HG03565 (cell line): Measurements from ENCODE around the gene MRPS5.

Experiments
- ATAC-seq: cut with Tn5 transposase; IDR thresholded peaks from one replicate; pipeline ENCODE4 v1.9.1; 2021; ENCODE audit warnings: mild to moderate bottlenecking, moderate library complexity; ENCODE audit not compliant: unreplicated experiment

MRPS5 gene

DNA sequence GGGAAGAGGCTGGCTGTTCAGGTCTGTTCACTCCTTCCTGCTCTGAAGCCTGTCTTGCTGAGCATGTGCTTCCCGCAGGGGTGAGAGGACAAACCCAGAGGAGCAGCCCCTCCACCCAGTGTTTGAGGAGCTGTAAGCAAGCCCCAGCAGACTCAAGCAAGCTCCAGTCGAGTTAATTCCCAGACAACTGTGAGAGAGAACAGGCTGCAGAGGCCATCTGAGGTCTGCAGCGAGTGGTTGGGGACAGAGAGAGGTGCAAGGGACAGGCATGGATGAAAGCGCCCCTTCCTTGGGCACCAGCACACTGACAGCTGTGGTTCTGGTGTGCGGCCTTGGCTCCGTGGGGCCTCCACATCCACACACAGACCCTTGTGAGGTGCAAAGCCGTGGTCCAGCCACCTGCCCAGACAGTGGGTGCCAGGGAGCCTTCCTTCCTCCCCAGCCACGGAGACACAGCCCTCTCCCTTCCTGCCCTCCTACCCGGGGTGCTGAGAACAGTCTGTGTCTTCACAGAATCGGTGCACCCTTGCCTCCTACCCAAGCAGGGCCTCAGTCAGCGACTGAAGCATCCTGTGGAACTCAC lies 59.9 kb downstream of the MRPS5 start:
- no peak for ATAC-seq

DNA sequence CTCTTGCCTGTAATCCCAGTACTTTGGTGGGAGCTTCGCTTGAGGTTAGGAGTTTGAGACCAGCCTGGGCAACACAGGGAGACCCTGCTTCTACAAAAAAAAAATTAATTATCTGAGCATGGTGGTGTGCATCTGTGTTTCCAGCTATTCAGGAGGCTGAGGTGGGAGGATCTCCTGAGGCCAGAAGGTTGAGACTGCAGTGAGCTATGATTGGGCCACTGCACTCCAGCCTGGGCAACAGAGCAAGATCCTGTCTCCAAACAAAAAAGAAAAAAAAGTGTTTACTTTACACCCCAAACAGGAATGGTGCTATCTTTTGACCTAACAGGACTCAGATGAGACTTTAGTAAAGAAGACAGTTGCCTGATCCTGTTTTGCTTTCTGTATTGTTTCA lies 60.5 kb downstream of the MRPS5 start:
- ATAC-seq = no peak

DNA sequence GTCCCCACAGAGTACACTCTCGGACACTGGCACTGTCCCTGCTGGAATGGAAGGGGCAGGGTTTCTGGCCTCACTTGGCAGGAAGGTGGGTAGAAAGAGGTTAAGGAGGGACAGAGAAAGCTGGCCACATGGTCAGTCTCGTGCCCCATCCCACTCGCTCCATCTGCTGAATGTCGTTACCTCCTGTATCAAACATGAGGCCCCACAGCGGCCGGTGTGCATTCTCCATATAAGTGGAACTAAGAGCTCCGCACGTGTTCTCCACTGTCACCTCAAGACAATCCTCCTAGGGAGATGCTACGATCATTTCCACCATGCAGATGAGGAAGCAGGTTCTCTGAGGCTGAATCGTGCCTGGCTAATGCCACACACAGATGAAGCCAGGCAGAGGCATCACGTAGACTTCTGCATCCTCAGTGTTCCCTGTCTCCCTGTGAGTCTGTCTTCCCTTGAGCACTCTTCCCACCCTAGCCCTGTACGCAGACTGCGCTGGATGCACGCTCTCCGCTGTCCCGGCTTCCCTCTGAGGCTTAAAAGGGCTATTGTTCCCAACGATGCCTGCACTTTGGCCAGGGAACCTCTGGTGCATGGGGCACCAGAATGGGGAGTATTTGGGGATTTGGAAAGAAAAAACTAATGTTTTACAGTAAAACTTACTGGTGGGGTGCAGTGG lies 61.0 kb downstream of the MRPS5 start:
- no peak for ATAC-seq

DNA sequence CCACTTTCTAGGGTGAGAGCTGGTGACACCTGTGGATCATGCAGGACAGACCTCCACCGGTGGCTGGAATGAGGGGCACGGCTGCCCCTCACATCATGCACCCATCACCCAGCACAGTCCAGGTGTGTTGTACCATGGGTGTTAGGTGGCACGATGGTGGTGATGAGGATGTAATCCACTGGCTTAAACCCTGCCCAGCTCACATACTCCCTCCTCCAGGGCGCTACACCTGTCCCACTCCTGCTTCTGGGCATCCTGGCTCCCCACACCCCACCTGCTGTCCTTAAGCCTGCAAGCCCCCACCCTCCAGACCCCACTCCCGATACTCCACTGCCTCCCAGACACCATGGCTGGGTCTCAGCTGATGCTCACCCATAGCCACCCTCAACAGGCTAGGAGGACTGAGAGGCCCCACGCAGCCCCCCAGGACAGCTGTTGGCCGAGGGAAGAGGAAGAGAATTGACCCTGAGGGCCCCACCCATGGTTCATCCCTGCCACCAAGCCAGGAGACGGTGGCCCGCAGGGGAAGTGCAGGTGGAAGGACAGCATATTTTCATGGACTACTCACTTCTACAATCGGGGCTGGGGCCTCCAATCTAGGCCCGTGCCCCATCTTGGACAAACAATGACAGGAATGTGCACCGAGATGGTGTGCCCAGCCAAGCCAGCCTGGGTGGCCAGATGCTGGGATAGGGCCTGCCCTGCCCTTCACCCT lies 61.8 kb downstream of the MRPS5 start:
- no peak for ATAC-seq

DNA sequence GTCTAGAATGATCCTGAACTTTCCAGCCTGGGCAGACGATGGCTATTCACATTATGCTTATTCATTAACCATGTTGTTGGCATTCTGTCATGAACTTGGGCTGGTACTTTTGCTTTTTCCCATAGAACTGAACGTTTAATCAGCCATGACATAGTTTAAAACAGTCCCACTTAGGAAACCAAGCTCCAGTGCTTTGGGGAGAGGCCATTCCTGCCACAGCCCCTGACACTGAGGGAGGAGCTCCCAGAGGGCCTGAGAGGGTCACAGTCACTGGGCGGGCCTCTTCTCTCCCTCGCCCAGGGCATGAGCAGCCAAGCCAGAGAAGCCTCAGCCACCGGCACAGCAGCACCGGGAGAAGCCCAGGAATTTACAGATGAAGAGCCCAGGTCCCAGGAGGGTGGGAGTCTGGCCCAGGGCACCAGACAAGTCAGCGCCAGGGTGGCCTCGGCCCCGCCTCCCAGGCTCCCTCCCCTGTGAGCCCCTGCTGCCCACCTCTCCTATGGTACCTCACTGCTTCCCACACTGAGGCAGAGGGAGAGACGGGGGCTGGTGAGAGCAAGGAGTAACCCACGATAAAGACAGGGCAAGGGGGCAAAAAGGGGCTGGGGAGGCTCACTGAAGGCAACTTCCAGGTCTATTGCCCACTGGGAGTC lies 62.5 kb downstream of the MRPS5 start:
- no peak for ATAC-seq

DNA sequence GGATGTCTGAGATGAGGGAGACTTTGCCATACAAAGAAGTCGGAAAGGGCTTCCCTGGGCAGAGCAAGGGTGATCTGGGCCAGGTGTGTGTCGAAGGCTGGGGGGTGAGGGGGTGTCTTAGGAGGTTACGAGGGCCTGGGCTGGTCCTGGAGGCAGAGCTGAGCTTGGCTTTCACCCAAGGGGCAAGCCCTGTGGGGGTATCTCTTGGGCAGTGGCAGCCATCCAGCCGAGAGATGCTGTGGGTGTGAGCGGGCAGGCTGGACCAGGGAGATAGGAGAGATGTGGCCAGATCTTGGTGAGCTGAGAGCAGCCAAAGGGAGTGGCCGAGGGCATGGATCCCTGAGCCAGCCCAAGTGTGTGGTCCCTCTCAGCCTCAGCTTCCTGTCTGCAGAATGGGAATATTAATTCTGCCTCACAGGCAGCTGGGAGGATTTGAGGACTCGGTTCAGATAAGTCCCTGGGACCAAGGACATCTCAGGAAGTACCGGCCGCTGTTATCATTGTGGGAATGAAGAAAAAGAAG lies 63.1 kb downstream of the MRPS5 start:
- ATAC-seq = no peak

DNA sequence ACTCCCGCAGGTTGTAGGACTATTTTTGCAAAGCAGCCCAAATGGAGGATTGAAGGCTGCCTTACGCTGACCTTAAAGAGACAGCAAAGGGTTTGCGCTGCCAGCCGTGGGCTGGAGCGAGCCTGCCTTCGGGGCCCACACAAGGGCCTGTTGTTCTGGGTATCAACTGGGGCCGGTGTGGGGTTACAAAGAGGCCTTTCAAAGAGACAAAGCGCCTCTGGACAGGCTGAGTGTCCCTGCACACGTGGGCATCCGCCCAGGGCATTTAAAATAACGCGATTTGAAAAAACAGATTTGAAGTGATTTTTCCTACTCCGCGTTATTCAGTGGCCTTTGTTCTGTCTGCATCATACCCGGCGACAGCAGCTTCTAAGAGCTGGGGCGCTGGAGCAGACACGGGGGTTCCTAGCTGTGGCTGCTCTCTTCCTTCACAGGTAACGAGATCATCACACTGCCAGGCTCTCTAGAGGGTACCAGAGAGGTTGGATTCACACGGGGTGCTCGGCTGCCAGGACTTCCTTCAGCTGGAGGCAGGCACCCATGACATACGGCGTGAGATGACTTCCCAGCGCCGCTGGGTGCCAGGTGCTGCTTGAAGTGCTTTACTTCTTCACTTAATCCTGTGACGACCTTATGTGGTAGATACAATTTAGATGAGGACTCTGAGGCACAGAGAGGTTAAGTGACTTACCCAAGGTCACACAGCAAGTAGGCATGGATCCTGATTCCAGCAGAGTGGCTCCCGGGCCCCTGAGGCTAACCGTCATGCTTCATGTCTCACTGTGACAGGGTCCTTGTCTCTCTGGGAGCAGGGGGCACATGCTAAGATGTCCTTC lies 63.9 kb downstream of the MRPS5 start:
- ATAC-seq = no peak

DNA sequence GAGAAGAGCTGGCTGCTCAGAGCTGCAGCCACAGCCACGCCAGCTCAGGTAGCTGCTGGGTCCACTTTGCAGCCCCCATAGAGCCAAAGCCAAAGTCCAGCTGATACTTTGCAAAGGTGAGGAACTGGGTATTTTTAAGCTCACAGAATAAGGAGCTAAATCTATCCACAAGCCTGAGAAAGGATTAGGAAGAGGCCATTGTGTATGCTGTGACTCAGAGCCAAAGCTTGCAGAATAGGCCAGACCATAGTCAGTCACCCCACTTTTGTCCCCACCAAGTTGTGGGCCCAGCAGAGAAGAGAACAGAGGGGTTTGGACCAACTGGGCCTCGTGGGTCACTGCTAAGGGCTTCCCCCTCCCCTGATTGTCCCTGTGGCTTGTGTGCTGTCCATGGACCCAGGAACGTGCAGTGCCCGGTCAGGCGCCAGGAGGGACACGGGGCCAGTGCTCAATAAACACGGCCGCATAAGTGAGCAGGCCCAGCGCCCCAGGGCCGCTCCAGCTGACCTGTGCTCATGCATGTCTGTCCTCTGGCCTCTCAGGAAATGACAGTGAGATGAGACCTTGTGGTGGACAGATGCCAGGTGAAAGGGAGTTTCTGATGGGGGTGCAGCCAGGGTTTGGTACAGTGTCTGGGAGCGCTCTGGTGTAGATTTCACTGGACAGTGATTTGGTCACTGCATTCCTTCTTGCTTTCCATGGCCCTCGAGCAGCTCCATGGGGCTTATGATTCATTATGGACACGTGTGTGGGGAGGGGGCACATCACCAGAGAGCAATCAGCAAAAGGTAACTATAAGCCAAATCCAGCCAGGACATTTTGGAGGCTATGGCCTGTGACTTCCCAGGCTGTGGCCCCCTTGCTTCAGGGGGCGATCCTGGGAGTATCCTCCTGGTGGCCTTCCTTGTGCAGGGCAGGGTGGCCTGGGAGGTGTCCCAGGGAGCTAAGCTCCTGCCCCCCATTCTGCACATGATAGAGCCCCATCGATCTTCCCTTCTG lies 64.8 kb downstream of the MRPS5 start:
- ATAC-seq = no peak

DNA sequence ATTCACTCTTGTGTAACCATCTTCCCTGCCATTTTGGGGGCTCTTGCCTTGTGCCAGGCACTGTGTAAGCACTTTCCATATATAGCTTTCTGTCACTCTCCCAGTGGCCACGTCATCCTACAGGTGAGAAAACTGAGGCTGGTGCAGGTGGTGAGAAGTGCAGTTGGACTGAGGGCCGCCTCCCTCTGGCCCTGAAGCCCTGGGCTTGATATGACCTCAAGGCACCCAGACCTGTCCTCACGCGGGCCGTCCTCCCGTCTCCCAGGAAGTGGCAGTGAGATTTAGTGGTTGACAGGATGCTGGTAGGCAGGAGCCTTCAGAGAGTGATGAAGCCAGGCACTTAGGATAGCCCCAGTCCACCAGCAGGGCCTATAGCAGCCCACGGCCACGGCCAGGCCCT lies 65.6 kb downstream of the MRPS5 start:
- no peak for ATAC-seq

DNA sequence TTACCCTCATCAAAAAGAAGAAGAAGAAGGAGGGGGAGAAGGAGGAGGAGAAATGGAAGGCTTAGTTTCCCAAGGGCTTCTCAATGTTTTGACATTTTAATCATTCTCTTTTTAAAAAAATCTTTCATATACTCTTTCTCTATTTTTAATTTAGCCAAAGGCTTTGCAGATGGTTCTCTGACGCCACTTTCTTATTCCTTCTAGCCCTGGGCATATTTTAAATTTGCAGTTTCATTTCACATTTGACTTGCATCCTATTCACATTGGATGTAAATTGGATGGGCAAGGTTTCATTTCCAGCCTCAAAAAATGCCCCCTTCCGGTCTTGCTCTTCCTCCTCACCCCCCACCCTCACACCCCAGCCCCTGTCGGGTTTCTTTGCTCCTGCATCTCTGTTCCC lies 66.3 kb downstream of the MRPS5 start:
- ATAC-seq = no peak

DNA sequence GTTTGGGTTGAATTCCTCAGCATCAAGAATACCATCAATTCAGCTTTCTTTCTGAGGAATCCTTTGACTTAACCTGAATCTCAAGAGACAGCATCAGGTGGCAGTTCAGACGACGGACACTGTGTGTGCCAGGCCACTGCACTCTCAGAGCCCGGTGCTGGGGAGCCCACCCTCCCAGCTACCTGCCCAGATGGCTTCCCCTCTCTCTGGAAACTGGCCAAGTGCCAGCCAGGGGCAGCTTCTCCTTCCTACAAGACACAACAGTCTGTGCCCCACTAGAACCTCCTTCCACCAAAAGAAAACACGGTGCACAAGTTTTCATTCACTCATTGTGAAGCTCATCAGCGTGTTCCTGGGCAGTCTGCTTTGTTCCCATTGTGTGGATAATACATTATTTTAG lies 67.6 kb downstream of the MRPS5 start:
- no peak for ATAC-seq

DNA sequence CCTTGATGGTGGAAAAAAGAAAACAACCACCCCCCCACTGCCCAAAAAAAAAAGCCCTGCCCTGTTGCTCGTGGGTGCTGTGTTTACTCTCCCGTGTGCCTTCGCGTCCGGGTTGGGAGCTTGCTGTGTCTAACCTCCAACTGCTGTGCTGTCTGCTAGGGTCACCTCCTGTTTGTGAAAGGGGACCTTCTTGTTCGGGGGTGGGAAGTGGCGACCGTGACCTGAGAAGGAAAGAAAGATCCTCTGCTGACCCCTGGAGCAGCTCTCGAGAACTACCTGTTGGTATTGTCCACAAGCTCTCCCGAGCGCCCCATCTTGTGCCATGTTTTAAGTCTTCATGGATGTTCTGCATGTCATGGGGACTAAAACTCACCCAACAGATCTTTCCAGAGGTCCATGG lies 68.1 kb downstream of the MRPS5 start:
- ATAC-seq = no peak

DNA sequence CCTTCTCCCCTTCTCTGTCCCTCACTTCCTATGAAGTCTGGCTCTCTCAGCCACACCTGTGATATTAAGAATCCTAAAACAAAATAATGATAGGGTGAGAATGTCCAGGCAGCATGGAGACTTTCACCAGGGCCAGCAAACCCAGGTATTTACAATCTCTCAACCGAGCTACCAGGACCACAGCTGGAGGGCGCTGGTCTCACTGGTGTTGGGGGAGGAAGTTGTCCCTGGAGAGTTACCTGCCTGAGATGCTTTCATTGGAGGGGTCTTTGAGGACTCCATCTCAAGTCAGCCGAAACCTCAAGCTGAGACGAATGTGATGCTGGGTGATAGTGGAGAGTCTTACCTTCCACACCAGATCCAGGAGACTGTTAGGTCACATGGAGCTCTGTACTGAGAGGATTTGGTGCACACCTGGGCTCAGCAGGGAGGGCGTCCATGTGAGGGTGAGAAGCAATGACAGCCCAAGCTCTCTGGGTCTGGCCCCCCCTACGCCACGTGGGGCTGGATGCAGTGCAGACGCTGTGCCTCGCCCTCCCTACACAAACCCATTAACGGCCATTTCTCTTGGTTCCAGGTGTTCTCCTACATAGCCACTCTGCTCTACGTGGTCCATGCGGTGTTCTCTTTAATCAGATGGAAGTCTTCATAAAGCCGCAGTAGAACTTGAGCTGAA lies 68.7 kb downstream of the MRPS5 start:
- ATAC-seq = no peak

DNA sequence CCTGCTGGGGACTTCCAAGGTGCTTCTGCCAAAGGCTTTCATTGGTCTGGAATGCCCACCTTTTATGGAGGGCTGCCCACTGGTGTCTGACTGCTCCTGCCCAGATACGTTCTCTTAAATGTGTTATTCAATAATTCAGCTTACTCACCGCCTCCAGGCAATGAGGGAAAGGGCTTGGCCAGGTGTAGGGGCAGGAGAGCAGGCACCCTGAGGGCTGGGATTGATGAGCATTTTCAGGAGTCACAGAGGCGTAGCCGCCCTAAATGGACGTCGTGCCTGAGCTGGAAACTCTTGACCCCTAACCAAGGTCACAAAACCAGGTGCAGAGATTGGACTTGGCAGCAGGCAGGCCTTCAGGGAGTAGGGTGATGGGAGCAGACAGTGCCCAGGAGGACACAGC lies 69.3 kb downstream of the MRPS5 start:
- no peak for ATAC-seq

DNA sequence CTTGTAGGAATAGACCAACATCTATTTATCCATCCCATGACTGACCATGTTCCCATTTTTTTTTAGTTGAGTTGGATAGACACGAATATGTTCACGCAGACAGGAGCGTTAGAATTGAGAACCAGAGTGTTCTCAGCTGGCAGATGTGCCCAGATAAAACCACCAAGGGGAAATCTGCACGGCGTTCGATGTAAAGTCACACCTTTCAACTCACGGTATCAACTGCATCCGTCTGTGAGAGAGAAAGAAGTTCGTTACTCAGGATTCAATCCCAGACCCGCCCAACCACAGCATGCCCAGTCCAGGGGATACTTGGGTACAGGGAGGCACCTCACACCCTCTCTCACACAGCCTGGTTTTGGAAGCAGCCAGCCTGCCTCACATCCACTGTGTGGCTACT lies 70.0 kb downstream of the MRPS5 start:
- no peak for ATAC-seq

DNA sequence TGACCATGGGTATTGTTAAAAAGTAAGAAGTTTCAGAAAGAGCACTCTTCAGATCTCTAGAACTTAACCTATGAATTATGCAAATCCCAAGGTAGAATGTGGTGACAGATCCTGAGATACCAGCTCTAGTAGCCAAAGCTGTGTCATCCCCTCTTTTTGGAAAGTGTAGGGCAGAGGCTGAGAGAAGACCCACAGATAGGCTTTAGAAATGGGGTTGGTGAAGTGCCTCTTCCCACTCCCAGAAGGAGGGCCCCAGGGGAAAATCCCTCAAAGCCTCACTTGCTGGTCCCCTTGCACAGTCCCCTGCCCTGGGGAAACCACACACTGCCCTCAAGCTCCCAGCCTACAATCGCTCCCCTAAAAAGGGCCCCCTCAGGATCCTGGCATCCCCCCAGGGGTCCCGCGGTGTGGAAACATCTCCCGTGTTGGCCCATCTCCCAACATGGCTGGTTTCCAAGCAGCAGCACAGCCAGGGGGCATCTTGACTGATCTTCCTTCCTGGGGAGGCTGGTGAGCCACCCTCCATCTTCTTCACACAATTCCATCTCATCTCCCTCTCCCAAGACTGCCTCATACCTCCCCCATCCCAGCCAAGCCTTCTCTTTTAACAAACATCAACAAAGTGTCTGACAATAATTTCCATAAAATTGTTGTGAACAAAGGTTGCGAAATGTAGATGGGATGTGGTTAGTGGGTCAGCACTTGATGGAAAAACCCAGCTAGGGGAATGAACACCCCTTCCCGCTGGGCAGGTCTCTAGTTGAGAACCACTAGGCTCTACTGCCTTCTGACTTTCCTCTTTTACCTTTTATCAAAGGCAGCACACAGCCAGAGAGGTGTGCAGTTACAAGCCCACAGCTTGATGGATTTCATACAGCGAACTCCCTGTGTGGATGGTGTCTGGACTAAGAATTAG lies 71.0 kb downstream of the MRPS5 start:
- no peak for ATAC-seq

DNA sequence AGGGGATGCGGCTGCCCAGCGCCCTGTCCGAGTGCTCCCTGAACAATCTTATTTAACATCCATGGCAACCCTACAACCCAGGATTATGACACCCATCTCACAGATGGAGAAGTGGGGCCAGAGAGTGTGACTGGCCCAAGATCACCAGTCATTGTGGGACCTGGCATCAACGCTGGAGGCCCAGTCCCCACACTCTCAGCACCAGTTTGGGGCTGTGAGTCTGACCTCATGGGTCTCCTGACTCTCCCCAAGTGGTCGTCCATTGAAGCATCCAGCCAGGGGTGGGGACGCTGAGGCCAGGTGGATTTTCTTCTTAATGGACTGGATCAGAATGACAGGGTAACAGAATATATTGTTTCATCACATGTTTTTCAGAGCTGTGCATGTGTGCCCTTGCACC lies 71.6 kb downstream of the MRPS5 start:
- ATAC-seq = no peak

DNA sequence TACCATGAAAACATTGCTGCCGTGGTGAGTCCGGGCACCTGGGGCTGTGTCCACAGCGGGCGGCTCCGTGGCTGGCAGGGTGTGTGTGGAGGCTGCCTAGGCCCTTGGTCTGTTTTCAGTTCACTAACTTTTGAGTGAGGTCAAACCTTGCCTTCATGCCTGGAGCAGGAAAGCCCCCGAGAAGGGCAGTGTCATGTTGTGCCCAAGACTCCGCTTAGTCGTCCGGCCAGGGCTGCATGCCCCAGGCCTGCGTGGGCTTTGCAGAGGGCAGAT lies 72.0 kb downstream of the MRPS5 start:
- no peak for ATAC-seq
